ENCODE results near the gene S100A12.

DNA sequence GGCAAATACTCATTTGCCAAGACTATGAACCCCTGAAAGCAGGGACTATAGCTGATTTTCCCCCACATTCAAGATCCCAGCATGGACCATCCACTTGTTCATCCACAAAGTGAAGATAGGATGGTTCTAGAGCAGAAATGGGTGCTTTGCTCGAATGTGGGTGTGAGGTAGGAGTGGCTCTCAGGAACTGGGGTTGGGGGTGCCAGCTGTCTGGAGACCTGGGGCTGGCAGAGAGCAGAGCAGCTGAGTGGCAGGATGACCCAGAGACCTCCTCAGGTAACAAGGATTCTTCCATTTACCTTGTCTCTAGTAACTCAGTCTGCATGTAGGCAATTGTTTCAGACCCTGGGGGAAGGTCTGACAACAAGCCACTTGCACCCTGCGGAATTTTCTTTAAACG is 11.8 kb downstream of the S100A12 start:
- TF ChIP-seq CTCF (IDR thresholded peaks at IDR 0.05) = no peak
- no peak for TF ChIP-seq POLR2A (IDR thresholded peaks at IDR 0.05)
